Measurements from ENCODE around the gene C5orf15. TPM values are rescaled to one million over a fixed set of nuclear protein-coding genes. Genes with fewer than 3 reads are reported as not detected.

C5orf15 gene
- total RNA-seq, 1 donor from 2014 or later: 41.7 TPM

- H3K4me3 Mint-ChIP-seq (ENCODE audit: unreplicated experiment): no peak overlapping the region
- no peak for DNase-seq (ENCODE audit: low spot score)
- no peaks in the 10 kb centered on the region for H3K9me3 Mint-ChIP-seq (ENCODE audit: low read depth)
- no peak overlapping the region for H3K27ac Mint-ChIP-seq (ENCODE audit: unreplicated experiment)
- peaks cover 5% of the 10 kb centered on the region for H3K4me1 Mint-ChIP-seq (ENCODE audit: low read depth)
- no peaks in the 10 kb centered on the region for H3K27me3 Mint-ChIP-seq (ENCODE audit: low read depth)
- TF ChIP-seq, protein P1, sequence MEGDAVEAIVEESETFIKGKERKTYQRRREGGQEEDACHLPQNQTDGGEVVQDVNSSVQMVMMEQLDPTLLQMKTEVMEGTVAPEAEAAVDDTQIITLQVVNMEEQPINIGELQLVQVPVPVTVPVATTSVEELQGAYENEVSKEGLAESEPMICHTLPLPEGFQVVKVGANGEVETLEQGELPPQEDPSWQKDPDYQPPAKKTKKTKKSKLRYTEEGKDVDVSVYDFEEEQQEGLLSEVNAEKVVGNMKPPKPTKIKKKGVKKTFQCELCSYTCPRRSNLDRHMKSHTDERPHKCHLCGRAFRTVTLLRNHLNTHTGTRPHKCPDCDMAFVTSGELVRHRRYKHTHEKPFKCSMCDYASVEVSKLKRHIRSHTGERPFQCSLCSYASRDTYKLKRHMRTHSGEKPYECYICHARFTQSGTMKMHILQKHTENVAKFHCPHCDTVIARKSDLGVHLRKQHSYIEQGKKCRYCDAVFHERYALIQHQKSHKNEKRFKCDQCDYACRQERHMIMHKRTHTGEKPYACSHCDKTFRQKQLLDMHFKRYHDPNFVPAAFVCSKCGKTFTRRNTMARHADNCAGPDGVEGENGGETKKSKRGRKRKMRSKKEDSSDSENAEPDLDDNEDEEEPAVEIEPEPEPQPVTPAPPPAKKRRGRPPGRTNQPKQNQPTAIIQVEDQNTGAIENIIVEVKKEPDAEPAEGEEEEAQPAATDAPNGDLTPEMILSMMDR (IDR thresholded peaks at IDR 0.05): no peak
- no peaks in the 10 kb centered on the region for H3K36me3 Mint-ChIP-seq (ENCODE audit: low read depth)
Measured at GRCh38 chr5:133935667-133935940, 32.8 kb downstream of the C5orf15 start.

DNA sequence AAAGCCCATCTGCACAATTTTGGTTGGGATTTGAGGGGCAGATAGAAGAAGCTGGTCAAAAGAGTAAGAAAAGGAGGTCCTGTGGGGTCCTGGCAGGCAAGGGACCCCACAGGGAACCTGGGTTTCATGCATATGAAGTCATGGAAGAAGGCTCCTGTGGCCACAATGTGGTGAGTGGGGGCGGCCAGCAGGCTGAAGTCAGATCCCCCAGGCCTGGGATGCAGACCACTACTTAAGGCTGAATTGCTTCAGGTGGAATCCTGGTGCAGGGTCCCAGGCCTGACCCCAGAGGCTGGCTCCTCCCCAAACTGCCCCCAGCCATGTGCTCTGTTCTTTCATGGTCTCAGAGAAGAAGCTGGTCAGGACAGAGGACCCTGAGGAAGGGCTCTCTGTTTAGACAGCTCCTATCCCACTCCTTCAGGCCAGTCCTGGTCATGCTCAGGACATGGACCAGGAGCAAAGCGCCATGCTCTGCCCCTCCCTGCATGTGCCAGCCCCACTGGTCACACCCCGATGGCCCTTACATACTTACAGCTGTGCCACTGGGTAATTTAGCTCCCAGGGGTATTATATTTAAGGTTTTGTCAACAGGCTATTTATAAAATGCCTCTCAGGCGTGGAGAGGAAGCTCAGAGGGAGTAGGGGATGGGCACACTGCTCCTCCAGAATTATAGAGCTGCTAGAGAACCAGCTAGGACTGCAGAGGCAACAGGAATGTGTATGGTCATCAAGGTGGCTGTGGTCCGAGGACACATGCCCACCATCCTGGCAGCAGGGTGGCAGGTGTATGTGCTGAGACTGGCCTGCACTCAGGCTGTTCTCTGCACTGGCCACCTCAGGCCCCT is 33.4 kb downstream of the C5orf15 start:
- H3K4me3 Mint-ChIP-seq (ENCODE audit: unreplicated experiment): no peak overlapping the region
- H3K9me3 Mint-ChIP-seq (ENCODE audit: low read depth): no peaks in the 10 kb centered on the region
- no peak overlapping the region for H3K27ac Mint-ChIP-seq (ENCODE audit: unreplicated experiment)
- no peaks in the 10 kb centered on the region for H3K27me3 Mint-ChIP-seq (ENCODE audit: low read depth)
- H3K36me3 Mint-ChIP-seq (ENCODE audit: low read depth): no peaks in the 10 kb centered on the region
- TF ChIP-seq, protein P1 (IDR thresholded peaks at IDR 0.05): no peak
- peaks cover 10% of the 10 kb centered on the region for H3K4me1 Mint-ChIP-seq (ENCODE audit: low read depth)
- no peak for DNase-seq (ENCODE audit: low spot score)

- Mint-ChIP-seq H3K4me1 (ENCODE audit: low read depth) (peaks cover 17% of the 10 kb centered on the region), H3K27ac (ENCODE audit: unreplicated experiment) (no peak overlapping the region), H3K27me3 (ENCODE audit: low read depth) (no peaks in the 10 kb centered on the region), H3K36me3 (ENCODE audit: low read depth) (no peaks in the 10 kb centered on the region), H3K9me3 (ENCODE audit: low read depth) (no peaks in the 10 kb centered on the region), H3K4me3 (ENCODE audit: unreplicated experiment) (no peak overlapping the region)
- no peak for DNase-seq (ENCODE audit: low spot score)
- TF ChIP-seq, protein P1 (IDR thresholded peaks at IDR 0.05): no peak
Measured at GRCh38 chr5:133934311-133934710, 34.1 kb downstream of the C5orf15 start.

DNA sequence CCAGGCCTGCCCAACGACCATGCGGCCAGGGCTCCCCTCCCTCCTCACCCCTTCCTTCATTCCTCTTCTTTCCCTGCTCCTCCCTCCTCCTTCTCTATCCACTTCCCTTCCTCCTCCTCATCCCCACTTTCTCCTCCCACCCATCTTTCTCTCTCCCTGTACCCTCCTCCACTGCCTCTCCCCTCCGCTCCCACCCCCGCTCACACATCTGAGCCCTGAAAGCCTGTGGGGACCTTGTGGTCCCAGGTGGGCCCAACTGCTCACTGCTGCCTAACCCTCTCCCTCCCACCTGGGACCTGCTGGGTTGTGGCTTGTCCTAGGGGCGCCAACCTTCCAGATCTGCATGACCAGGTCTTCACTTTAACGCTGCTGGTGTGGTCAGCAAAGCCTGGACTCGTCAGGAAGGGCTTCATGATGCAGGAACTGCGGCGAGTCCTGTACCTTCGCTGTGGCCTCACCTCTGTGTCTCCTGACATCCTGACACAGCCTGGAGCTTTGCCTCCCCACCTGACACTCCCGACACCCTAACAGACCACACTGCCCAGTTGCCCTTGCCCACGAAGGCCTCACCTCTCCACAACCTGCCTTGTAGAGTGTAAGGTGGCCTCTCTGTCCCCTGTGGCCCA is 34.6 kb downstream of the C5orf15 start:
- no peaks in the 10 kb centered on the region for H3K36me3 Mint-ChIP-seq (ENCODE audit: low read depth)
- TF ChIP-seq, protein P1 (IDR thresholded peaks at IDR 0.05): no peak
- no peak for DNase-seq (ENCODE audit: low spot score)
- no peak overlapping the region for H3K27ac Mint-ChIP-seq (ENCODE audit: unreplicated experiment)
- no peaks in the 10 kb centered on the region for H3K27me3 Mint-ChIP-seq (ENCODE audit: low read depth)
- no peaks in the 10 kb centered on the region for H3K9me3 Mint-ChIP-seq (ENCODE audit: low read depth)
- peaks cover 19% of the 10 kb centered on the region for H3K4me1 Mint-ChIP-seq (ENCODE audit: low read depth)
- no peak overlapping the region for H3K4me3 Mint-ChIP-seq (ENCODE audit: unreplicated experiment)

DNA sequence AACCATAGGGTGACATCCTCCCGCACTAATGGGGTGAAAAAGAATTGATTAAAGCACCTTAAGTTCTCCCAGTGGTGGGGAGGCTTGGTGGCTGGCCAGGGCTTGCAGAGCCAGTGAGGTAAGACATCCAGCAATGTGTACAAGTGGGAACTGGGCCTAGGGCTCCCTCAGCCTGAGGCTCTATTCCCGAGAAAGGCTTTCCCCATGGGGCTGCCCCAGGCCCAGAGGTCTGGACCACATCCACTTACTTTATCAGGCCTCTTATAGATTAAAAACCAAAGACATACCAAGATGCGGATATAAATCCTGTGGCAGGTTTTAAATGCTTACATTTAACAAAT is 35.3 kb downstream of the C5orf15 start:
- DNase-seq (ENCODE audit: low spot score): no peak

More for the DNA sequence above, 35.3 kb downstream of the C5orf15 start:
- no peak overlapping the region for H3K27ac Mint-ChIP-seq (ENCODE audit: unreplicated experiment)
- no peak overlapping the region for H3K4me3 Mint-ChIP-seq (ENCODE audit: unreplicated experiment)
- H3K9me3 Mint-ChIP-seq (ENCODE audit: low read depth): no peaks in the 10 kb centered on the region
- peaks cover 19% of the 10 kb centered on the region for H3K4me1 Mint-ChIP-seq (ENCODE audit: low read depth)
- TF ChIP-seq, protein P1 (IDR thresholded peaks at IDR 0.05): no peak
- no peaks in the 10 kb centered on the region for H3K36me3 Mint-ChIP-seq (ENCODE audit: low read depth)
- H3K27me3 Mint-ChIP-seq (ENCODE audit: low read depth): no peaks in the 10 kb centered on the region

Data from chondrocyte (in vitro differentiated cells).